ENCODE measurements around the gene CPO.

Gene CPO

GRCh38 chr2:206971805-206972204 is 32.5 kb downstream of the CPO start:
- FAIRE-seq (no peak), DNase-seq (ENCODE audit: insufficient read length, low spot score) (no peak)
- TF ChIP-seq, protein P1, sequence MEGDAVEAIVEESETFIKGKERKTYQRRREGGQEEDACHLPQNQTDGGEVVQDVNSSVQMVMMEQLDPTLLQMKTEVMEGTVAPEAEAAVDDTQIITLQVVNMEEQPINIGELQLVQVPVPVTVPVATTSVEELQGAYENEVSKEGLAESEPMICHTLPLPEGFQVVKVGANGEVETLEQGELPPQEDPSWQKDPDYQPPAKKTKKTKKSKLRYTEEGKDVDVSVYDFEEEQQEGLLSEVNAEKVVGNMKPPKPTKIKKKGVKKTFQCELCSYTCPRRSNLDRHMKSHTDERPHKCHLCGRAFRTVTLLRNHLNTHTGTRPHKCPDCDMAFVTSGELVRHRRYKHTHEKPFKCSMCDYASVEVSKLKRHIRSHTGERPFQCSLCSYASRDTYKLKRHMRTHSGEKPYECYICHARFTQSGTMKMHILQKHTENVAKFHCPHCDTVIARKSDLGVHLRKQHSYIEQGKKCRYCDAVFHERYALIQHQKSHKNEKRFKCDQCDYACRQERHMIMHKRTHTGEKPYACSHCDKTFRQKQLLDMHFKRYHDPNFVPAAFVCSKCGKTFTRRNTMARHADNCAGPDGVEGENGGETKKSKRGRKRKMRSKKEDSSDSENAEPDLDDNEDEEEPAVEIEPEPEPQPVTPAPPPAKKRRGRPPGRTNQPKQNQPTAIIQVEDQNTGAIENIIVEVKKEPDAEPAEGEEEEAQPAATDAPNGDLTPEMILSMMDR (IDR thresholded peaks at IDR 0.05; ENCODE audit: insufficient read depth, missing control alignments): no peak

DNA sequence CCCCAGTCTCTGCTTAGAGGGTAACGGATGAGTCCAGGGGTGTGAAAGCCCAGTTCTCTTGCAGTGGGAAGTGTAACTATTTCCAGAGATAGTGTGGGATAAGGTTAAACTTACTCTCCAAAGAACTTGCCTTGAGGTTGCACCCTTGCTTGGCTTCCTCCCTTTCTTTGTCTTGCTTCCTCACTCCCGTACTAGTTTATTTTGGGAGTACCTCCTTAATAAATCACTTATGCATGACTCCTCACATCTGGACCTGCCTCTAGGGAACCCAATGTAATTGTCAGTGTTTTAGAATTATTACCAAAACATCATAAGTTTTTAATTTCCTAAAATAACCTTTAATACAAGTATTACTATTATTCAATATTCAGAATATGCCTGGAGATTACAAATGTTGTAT is 35.2 kb downstream of the CPO start:
- DNase-seq (ENCODE audit: insufficient read length, low spot score) (no peak), FAIRE-seq (no peak)
- TF ChIP-seq, protein P1 (IDR thresholded peaks at IDR 0.05; ENCODE audit: insufficient read depth, missing control alignments): no peak

DNA sequence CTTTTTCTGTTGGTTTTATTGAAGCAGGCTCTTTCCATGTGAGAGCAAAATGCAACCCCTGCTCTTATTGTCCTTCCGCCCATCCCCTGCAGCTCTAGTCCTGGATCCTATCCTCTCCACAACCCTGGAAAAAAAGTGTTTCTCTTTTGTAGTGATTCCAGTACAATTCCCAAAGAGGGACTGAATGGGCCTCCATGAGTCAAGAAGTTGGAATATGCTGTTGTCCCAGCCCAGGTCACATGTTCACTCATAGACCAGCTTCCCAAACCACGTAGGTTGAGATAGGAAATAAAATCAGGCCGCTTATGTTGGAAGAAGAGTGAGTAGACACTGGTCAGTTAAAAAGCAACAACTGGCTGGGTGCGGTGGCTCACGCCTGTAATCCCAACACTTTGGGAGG is 39.4 kb downstream of the CPO start:
- TF ChIP-seq, protein P1 (IDR thresholded peaks at IDR 0.05; ENCODE audit: insufficient read depth, missing control alignments): no peak
- no peak for FAIRE-seq

GRCh38 chr2:206979365-206979764 is 40.0 kb downstream of the CPO start:
- FAIRE-seq: no peak
- TF ChIP-seq, protein P1 (IDR thresholded peaks at IDR 0.05; ENCODE audit: insufficient read depth, missing control alignments): no peak
- DNase-seq (ENCODE audit: insufficient read length, low spot score): no peak

More for the DNA sequence above, 39.4 kb downstream of the CPO start:
- DNase-seq (ENCODE audit: insufficient read length, low spot score): no peak

DNA sequence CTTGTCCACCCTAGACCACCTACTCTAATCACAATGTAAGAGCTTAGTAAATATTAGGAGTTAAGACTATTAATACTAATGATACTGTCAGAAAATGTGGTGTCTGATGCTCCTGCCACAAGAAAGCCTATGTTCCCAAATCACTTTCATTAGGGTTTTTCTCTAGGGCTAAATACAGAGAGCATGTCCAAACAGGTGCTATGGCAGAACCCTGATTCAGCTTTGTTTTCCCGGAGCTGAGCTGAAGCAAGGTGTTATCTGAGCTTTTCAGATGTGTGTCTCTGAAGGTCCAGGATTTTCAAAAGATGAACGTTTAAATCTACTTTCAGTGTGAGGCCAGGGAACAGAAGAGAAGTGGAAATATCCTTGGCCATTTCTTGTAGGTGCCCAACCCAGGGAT is 40.6 kb downstream of the CPO start:
- DNase-seq (ENCODE audit: insufficient read length, low spot score): no peak
- FAIRE-seq: no peak
- TF ChIP-seq, protein P1 (IDR thresholded peaks at IDR 0.05; ENCODE audit: insufficient read depth, missing control alignments): no peak

GRCh38 chr2:206980413-206980812 is 41.1 kb downstream of the CPO start:
- DNase-seq (ENCODE audit: insufficient read length, low spot score) (no peak), FAIRE-seq (no peak)
- TF ChIP-seq, protein P1 (IDR thresholded peaks at IDR 0.05; ENCODE audit: insufficient read depth, missing control alignments): no peak

DNA sequence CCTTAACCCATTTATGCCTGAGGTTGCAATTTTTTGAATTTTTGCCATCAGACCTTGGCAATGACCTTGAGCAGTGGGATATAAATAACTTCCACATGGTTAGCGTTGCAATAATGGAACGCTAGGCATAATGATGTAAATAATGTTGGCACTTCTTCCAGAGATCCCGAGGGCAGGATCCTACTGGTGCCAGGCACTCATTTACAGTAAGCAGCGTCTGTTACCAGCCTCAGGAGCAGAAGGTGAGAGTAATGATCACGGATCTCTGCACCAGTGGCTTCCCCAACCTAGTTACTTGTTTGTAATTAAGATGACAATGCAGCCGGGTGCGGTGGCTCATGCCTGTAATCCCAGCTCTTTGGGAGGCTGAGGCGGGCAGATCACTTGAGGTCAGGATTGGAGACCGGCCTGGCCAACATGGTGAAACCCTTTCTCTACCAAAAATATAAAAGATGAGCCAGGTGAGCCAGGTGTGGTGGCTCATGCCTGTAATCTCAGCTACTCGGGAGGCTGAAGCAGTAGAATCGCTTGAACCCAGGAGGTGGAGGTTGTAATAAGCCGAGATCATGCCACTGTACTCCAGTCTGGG is 41.9 kb downstream of the CPO start:
- FAIRE-seq (no peak), DNase-seq (ENCODE audit: insufficient read length, low spot score) (no peak)
- TF ChIP-seq, protein P1 (IDR thresholded peaks at IDR 0.05; ENCODE audit: insufficient read depth, missing control alignments): no peak
